GM12874 (cell line): ENCODE results near the gene TSHZ3.

ENCODE experiments used
- CTCF ChIP-seq: IDR thresholded peaks from 2 replicates; pipeline ENCODE4 v1.5.1; 2011; ENCODE audit warnings: low read depth, mild to moderate bottlenecking, control low read depth, low read length, moderate library complexity; ENCODE audit not compliant: insufficient read depth

TSHZ3 gene

GRCh38 chr19:31353833-31354232 is 4.6 kb upstream of the TSHZ3 start:
- no peak for TF ChIP-seq CTCF

- TF ChIP-seq CTCF, result no peak
These were observed 3.8 kb upstream of the TSHZ3 start for GRCh38 chr19:31352782-31353651.

- TF ChIP-seq CTCF, result no peak
These were observed 3.1 kb upstream of the TSHZ3 start for GRCh38 chr19:31352296-31352781.

- no peak for TF ChIP-seq CTCF
These were observed 2.6 kb upstream of the TSHZ3 start for GRCh38 chr19:31351855-31352195.

- TF ChIP-seq CTCF, result no peak
These were observed 2.0 kb upstream of the TSHZ3 start for GRCh38 chr19:31351056-31351854.

- no peak for TF ChIP-seq CTCF
These were observed 1.4 kb upstream of the TSHZ3 start for GRCh38 chr19:31350693-31351055.

GRCh38 chr19:31350033-31350692 is 927 bp upstream of the TSHZ3 start:
- TF ChIP-seq CTCF, result no peak
